GM19455 (cell line): ENCODE results near the gene CACHD1.

Source experiments
- ATAC-seq: cut with Tn5 transposase; IDR thresholded peaks from one replicate; pipeline ENCODE4 v1.9.1; 2021; ENCODE audit not compliant: unreplicated experiment

The CACHD1 gene

DNA sequence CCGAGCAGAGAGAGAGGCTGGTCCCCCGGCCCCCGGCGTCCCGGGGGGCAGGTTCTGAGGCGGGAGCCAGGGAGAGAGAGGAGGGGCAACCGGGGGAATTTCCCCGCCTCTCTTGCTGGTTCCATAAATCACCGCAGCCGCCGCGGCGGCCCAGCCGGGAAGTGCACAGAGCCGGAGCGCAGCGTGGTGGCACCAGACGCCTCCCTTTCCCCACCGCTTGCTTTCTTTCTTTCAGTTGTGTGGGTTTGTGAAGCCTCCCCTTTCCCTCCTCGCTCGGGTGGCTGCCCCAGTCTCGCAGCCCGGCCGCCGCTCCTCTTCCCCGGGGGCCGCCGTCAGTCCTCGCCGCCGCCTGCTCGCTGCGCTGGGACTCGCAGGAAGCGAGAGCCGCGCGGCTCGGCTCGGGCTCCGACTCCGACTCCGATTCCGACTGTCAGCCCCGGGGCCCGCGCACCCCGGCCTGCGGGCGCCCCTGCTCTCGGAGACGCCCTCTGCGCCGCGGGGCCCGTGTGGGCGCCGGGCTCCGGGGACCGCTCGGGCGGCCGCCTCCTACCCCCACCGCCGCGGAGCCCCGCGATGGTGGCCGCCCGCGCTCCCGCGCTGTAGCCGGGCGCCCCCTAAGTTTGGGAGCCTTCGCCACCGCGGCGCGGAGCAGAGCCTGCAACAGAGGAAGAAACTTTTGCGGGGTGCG lies at the start of gene CACHD1:
TSS of gene CACHD1 (plus strand) at position 153 of the 688 bp plus-strand sequence. CDS start 616 bp downstream, outside the sequence.
- peak; percentile 82 for ATAC-seq

GRCh38 chr1:64421377-64421776 lies 48.6 kb upstream of the CACHD1 start:
- no peak for ATAC-seq

DNA sequence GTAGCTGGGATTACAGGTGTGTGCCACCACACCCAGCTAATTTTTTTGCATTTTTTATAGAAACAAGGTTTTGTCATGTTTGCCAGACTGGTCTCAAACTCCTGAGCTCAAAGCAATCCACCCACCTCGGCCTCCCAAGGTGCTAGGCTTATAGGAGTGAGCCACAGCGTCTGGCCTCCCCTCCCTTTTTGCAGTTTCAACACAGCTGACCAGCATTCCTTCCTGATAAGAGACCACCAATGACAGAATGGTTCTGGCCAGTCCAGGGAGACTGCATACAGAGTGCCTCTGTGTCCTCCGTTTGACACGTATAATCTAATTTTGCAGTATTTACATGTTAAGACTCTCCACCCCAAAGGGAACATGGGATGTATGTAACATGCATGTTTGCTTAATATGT lies 46.4 kb upstream of the CACHD1 start:
- no peak for ATAC-seq

GRCh38 chr1:64424412-64424811 lies 45.5 kb upstream of the CACHD1 start:
- no peak for ATAC-seq

DNA sequence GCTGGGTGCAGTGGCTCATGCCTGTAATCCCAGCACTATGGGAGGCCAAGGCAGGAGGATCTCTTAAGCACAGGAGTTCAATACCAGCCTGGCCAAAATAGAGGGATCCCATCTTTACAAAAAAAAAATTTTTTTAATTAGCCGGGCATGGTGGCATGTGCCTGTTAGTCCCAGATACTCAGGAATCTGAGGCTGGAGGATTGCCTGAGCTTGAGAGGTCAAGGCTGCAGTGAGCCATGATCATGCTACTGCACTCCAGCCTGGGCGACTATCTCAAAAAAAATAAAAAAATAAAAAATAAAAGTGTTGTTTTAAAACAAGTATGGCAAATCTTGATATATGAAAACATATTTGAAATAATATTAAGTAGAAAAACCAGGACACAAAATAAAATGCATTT lies 44.4 kb upstream of the CACHD1 start:
- ATAC-seq, result no peak

GRCh38 chr1:64426681-64427080 lies 43.2 kb upstream of the CACHD1 start:
- no peak for ATAC-seq

- ATAC-seq, result no peak
Observed at GRCh38 chr1:64427879-64428278, 42.0 kb upstream of the CACHD1 start.

DNA sequence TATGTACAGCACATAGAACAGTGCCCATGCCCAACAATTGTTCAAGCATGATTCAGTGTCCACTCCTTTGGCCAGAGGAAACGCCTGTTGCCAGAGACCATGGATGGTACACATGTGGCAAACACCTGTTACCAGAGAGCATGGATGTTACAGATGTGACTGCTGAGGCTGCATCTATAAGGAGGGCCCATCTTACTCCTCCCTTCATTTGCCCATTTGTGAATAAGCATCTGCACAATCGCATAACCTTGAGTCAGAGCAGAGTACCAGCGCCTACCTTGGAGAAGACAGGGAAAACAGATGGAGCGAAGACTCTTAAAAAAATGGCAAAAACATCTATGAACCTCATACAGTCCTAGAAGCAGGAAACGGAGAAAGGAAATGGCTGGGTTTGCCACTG lies 36.6 kb upstream of the CACHD1 start:
- no peak for ATAC-seq

DNA sequence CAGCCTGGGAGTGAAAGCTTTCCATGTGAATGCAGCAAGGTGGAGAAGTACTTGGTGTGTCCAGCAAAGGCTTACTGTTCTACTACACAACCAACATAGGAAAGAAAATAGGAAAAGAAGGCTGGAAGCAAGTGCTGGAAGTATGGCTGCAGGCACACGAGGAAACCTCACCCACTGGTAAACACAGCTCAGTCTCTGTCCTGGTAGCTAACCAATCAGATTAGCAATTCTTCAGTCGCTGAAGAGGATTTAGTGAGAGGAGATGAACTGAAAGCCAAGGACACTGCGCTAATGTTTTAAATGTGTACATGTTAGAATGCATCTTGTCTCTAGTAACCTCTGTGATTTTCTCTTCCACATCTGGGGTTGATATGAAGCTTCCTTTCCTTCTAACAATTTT lies 36.2 kb upstream of the CACHD1 start:
- ATAC-seq, result no peak

DNA sequence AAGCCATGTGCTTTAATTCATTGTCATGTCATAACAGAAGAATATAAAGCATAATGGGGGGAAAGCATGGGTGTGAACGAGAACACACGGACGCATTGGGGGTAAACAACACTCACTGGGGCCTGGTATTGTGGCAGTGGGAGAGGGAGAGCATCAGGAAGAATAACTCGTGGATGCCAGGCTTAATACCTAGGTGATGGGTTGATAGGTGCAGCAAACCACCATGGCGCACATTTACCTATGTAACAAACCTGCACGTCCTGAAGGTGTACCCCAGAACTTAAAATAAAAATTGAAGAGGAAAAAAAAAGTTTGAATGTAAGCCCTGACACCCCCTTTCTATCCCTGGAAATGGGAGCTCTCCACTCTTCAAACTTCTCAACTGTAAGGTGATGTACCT lies 34.9 kb upstream of the CACHD1 start:
- no peak for ATAC-seq

DNA sequence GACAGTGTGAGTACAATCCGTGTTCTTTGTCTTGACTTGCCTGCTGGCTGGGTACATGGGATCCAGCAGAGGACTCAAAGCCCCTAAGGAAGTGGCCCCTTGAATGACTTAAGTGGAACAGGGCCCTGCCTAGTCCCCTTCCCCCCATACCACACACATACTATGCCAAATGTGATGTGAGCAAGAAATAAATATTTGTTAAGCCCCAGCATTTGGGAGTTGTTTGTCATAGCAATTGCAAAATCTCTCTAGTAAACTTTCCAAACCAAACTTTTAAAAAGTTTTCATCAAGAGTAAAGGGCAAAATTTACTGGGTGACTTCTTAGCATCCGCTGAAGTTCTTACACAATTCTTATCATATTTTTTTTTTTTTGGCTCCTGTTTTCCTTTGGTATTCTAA lies 32.5 kb upstream of the CACHD1 start:
- no peak for ATAC-seq

GRCh38 chr1:64440183-64440826 lies 29.6 kb upstream of the CACHD1 start:
- no peak for ATAC-seq

- ATAC-seq, result no peak
Observed at GRCh38 chr1:64451440-64451839, 18.5 kb upstream of the CACHD1 start.

DNA sequence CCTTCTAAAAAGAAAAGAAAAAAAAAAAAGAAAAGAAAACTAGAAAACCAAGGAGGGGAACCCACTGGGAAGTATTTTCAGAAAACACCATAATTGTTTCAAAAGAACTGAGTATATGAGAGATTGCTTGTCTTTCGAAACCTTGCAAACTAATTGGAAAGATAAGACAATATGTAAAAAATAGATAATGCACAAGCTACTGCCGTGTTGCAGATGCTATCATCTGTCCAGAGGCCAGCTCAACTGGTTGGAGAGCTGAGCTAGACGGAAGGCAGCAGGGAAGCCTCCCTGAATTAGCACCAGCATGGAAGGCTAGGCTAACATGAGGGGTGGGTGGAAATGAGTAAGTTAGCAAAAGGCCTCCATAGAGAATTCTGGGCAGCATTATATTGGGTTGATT lies 16.2 kb upstream of the CACHD1 start:
- ATAC-seq, result no peak

DNA sequence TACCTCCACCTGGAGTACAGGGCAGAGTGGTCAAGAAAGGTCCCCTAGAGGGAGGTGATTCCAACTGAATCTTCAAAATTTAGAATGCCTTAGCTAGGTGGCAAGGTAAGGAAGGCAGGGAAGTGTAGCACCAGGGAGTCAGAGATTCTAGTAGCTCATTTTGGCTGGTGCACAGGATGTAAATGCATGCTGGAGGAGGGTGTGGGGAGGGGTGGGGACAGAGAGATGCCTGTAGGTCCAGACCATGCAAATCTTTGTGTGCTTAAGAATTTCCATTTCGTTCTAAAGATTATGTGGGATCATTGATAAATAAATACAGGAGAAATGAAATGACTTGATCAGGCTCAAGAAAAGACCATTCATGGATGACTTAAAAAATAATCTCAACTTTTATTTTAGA lies 11.0 kb upstream of the CACHD1 start:
- ATAC-seq, result no peak

DNA sequence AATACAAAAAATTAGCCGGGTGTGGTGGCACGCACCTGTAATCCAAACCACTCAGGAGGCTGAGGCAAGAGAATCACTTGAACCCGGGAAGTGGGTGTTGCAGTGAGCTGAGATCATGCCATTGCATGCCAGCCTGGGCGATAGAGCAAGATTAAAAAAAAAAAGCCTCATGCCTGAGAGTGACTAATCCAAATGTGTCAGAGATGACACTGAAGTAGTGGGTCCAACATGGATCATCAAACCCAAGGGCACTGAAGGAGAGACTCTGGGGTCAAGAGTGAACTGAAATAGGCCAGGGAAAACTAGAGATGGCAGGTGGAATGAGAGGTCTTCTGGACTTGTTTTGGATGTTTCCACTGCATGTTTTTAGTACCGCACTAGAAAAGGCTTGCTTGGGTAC lies 10.2 kb upstream of the CACHD1 start:
- ATAC-seq, result no peak

DNA sequence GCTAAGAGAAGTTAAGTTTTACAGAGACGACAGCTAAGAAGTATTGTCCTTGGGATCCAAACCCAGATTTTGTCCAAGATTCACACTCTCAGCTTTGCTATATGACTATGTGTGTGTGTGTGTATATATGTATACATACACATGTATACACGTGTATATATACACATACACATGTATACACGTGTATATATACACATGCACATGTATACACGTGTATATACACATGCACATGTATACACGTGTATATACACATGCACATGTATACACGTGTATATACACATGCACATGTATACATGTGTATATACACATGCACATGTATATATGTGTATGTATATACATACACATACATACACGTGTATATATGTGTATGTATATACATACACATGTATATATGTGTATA lies 3.9 kb upstream of the CACHD1 start:
- no peak for ATAC-seq

- ATAC-seq, result peak; percentile 15
Observed at GRCh38 chr1:64469116-64469976, 583 bp upstream of the CACHD1 start.

DNA sequence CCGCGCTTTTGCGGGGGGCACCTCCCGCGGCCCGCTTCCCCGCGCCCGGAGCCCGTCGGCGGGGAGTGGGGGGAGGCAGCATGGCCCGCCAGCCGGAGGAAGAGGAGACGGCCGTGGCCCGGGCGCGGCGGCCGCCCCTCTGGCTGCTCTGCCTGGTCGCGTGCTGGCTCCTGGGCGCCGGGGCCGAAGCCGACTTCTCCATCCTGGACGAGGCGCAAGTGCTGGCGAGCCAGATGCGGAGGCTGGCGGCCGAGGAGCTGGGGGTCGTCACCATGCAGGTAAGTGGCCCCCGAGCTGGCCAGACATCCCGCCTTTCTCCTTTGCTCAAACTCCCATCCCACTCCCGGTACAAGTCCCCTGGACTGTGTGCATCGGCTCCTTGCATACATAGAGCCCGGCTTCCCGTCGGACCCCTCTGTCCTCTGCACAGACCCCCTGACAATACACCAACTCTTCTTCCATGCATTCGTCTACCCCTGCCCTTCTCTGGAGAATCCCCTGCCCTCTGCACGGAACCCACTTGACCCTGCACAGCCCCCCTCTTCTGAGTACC lies 812 bp downstream of the CACHD1 start:
- peak; percentile 31 for ATAC-seq

- ATAC-seq, result no peak
Observed at GRCh38 chr1:64471218-64472039, 1.5 kb downstream of the CACHD1 start.

- ATAC-seq, result no peak
Observed at GRCh38 chr1:64472040-64472376, 2.1 kb downstream of the CACHD1 start.
